MM.1S (cell line): ENCODE data around the gene PLIN1.

Experiments used
- DNase-seq: peaks from one replicate; pipeline ENCODE4 v3.0.0-alpha.2; 2015
- H2AFZ ChIP-seq: fragments of 300-600 bp; sonication (generic); 2 replicates; pipeline ENCODE4 v1.6.0; 2016; ENCODE audit warnings: antibody characterized with exemption, low read length
- H3F3A ChIP-seq: fragments of 300-600 bp; sonication (generic); 2 replicates; pipeline ENCODE4 v1.6.1; 2016; ENCODE audit warnings: mild to moderate bottlenecking, antibody characterized with exemption, low read length, moderate library complexity, mixed read lengths; ENCODE audit not compliant: insufficient read depth
- H3K27ac ChIP-seq: fragments of 300-600 bp; sonication (generic); 2 replicates; pipeline ENCODE4 v1.5.1; 2016; ENCODE audit warnings: mild to moderate bottlenecking, low read length
- H3K27me3 ChIP-seq: fragments of 300-600 bp; sonication (generic); replicated peaks from 2 replicates; pipeline ENCODE4 v1.6.0; 2016; ENCODE audit warnings: low read length; ENCODE audit not compliant: insufficient read depth
- H3K36me3 ChIP-seq: fragments of 300-600 bp; sonication (generic); replicated peaks from 2 replicates; pipeline ENCODE4 v1.6.1; 2016; ENCODE audit warnings: mild to moderate bottlenecking, low read length, mixed read lengths; ENCODE audit not compliant: insufficient read depth
- H3K4me1 ChIP-seq: fragments of 300-600 bp; sonication (generic); 2 replicates; pipeline ENCODE4 v1.6.1; 2016; ENCODE audit warnings: low read length, mixed read lengths
- H3K4me2 ChIP-seq: fragments of 300-600 bp; sonication (generic); 2 replicates; pipeline ENCODE4 v1.6.0; 2016; ENCODE audit warnings: low read depth, low read length
- H3K4me3 ChIP-seq: fragments of 300-600 bp; sonication (generic); 2 replicates; pipeline ENCODE4 v1.5.1; 2016; ENCODE audit warnings: low read length, mixed read lengths
- H3K79me2 ChIP-seq: fragments of 300-600 bp; sonication (generic); 2 replicates; pipeline ENCODE4 v1.6.1; 2016; ENCODE audit warnings: mixed run types, low read length, mixed read lengths
- H3K9ac ChIP-seq: fragments of 300-600 bp; sonication (generic); 2 replicates; pipeline ENCODE4 v1.6.1; 2016; ENCODE audit warnings: low read length, mixed read lengths
- H3K9me2 ChIP-seq: fragments of 300-600 bp; sonication (generic); replicated peaks from 2 replicates; pipeline ENCODE4 v1.6.1; 2016; ENCODE audit warnings: mild to moderate bottlenecking, low read length, mixed read lengths; ENCODE audit not compliant: insufficient read depth
- H3K9me3 ChIP-seq: fragments of 300-600 bp; sonication (generic); replicated peaks from 2 replicates; pipeline ENCODE4 v1.6.1; 2016; ENCODE audit warnings: mild to moderate bottlenecking, low read length, mixed read lengths; ENCODE audit not compliant: insufficient read depth
- H4K20me1 ChIP-seq: fragments of 300-600 bp; sonication (generic); 2 replicates; pipeline ENCODE4 v1.6.1; 2016; ENCODE audit warnings: mild to moderate bottlenecking, low read length, moderate library complexity, mixed read lengths; ENCODE audit not compliant: insufficient read depth
- EZH2 ChIP-seq: fragments of 300-600 bp; sonication (generic); optimal IDR thresholded peaks from 2 replicates; pipeline ENCODE3; 2017; ENCODE audit warnings: low read depth, mild to moderate bottlenecking, antibody characterized with exemption, low read length, mixed read lengths
- EZH2phosphoT487 ChIP-seq: fragments of 300-600 bp; sonication (generic); IDR thresholded peaks from 2 replicates; pipeline ENCODE4 v1.6.1; 2018; ENCODE audit warnings: antibody characterized with exemption, low read length
- TF ChIP-seq, protein P1 (sequence below): fragments of 300-600 bp; sonication (generic); IDR thresholded peaks from 2 replicates; pipeline ENCODE4 v1.5.1; 2016; ENCODE audit warnings: antibody characterized with exemption, low read length, mixed read lengths

The PLIN1 gene

DNA sequence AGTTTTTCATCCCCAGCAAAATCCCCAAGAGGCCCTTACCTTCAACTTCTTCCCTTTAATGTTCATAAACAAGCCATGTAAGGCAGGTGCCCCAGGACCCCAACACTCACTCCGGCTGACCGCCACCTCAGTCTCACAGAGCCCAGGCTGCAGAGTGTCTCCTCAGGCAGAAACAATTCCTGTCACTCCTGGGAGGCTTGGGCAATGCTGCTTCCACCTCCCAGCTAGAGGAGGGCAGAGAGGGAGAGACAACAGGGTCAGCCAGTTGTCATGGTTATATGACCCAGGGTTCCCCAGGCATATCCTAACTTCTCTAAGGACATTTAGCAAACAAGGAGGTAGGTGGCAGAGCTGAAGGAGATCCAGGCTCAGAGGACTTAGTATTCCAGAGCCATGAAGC is at the start of gene PLIN1:
TSS of gene PLIN1 (minus strand) at position 156 of the 400 bp plus-strand sequence. CDS start 1,878 bp downstream, outside the sequence.
- no peaks in the 10 kb centered on the region for H3K36me3 ChIP-seq
- no peaks in the 10 kb centered on the region for H3K9me2 ChIP-seq
- H3K79me2 ChIP-seq: no peaks in the 10 kb centered on the region
- no peak within 1 kb of the TSS for H3K27ac ChIP-seq
- H3K4me1 ChIP-seq: no peaks in the 10 kb centered on the region
- H3K4me2 ChIP-seq: no peak within 1 kb of the TSS
- TF ChIP-seq EZH2phosphoT487 (no peak), EZH2 (no peak)
- TF ChIP-seq, protein P1, sequence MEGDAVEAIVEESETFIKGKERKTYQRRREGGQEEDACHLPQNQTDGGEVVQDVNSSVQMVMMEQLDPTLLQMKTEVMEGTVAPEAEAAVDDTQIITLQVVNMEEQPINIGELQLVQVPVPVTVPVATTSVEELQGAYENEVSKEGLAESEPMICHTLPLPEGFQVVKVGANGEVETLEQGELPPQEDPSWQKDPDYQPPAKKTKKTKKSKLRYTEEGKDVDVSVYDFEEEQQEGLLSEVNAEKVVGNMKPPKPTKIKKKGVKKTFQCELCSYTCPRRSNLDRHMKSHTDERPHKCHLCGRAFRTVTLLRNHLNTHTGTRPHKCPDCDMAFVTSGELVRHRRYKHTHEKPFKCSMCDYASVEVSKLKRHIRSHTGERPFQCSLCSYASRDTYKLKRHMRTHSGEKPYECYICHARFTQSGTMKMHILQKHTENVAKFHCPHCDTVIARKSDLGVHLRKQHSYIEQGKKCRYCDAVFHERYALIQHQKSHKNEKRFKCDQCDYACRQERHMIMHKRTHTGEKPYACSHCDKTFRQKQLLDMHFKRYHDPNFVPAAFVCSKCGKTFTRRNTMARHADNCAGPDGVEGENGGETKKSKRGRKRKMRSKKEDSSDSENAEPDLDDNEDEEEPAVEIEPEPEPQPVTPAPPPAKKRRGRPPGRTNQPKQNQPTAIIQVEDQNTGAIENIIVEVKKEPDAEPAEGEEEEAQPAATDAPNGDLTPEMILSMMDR: no peak
- no peaks in the 10 kb centered on the region for H4K20me1 ChIP-seq
- no peak within 1 kb of the TSS for H3K9ac ChIP-seq
- no peak within 1 kb of the TSS for H3K4me3 ChIP-seq
- no peaks in the 10 kb centered on the region for H3F3A ChIP-seq
- no peaks in the 10 kb centered on the region for H3K9me3 ChIP-seq
- no peak for DNase-seq
- H2AFZ ChIP-seq: no peak within 1 kb of the TSS
- H3K27me3 ChIP-seq: no peaks in the 10 kb centered on the region

GRCh38 chr15:89728254-89728653 is 49.1 kb upstream of the PLIN1 start:
- Histone ChIP-seq H3K79me2 (no peaks in the 10 kb centered on the region), H3K36me3 (no peaks in the 10 kb centered on the region), H3K4me1 (no peaks in the 10 kb centered on the region), H4K20me1 (no peaks in the 10 kb centered on the region), H3K4me3 (no peak overlapping the region), H2AFZ (no peak overlapping the region), H3K4me2 (no peak overlapping the region), H3K9me3 (no peaks in the 10 kb centered on the region), H3K9ac (no peak overlapping the region), H3K27ac (no peak overlapping the region), H3F3A (no peaks in the 10 kb centered on the region), H3K27me3 (no peaks in the 10 kb centered on the region), H3K9me2 (no peaks in the 10 kb centered on the region)
- TF ChIP-seq EZH2phosphoT487: no peak
- TF ChIP-seq, protein P1: no peak
- TF ChIP-seq EZH2: no peak
- DNase-seq: no peak

DNA sequence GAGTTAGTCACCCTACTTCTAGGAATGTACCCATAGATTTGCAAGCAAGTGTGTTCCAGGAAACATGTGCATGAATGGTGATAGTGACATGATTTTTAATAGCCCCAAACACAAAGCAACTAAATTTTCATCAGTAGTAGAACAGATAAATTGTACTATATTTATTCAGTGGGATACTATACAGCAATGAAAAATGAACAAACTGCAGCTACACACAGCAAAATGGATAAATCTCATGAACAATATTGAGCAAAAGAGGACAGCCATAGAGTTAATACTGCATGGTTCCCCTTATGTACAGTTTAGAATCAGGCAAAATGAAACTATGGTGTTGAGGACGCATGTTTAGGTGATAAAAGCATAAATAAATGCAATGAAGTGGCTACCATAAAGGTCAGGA is 45.9 kb upstream of the PLIN1 start:
- Histone ChIP-seq H3K79me2 (no peaks in the 10 kb centered on the region), H4K20me1 (no peaks in the 10 kb centered on the region), H3K4me1 (no peaks in the 10 kb centered on the region), H3K4me2 (no peak overlapping the region), H2AFZ (no peak overlapping the region), H3F3A (no peaks in the 10 kb centered on the region), H3K9me3 (no peaks in the 10 kb centered on the region), H3K9me2 (no peaks in the 10 kb centered on the region), H3K36me3 (no peaks in the 10 kb centered on the region), H3K27me3 (no peaks in the 10 kb centered on the region), H3K27ac (no peak overlapping the region), H3K9ac (no peak overlapping the region), H3K4me3 (no peak overlapping the region)
- no peak for TF ChIP-seq EZH2phosphoT487
- TF ChIP-seq, protein P1: no peak
- DNase-seq: no peak
